Raji (cell line): ENCODE data around the gene AFF3.

Experiments
- POLR2A ChIP-seq: IDR thresholded peaks from 2 replicates; pipeline ENCODE4 v1.6.1; 2011; ENCODE audit warnings: low read depth, low read length, control low read depth; ENCODE audit not compliant: insufficient read depth

The AFF3 gene

DNA sequence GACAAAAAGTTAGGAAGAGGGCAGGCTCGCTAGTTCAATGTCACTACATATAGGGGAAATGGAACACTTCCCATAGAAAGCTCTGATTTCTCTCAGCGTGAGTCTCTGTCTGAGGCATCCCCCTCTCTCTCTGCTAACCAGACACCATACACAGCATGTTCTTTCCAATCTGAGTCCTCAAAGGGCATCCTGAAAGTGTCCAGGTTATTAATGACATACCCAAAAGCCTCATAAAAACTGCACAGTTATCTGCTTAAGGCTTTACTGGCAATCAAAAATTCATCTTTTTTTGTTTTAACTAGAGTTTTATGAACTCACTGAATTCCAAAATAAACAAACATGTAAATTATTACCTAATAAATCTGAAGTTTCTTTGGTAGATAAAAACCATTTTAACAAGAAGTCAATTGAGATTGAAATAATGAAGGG, 137.4 kb downstream of the AFF3 start:
- TF ChIP-seq POLR2A: no peak

DNA sequence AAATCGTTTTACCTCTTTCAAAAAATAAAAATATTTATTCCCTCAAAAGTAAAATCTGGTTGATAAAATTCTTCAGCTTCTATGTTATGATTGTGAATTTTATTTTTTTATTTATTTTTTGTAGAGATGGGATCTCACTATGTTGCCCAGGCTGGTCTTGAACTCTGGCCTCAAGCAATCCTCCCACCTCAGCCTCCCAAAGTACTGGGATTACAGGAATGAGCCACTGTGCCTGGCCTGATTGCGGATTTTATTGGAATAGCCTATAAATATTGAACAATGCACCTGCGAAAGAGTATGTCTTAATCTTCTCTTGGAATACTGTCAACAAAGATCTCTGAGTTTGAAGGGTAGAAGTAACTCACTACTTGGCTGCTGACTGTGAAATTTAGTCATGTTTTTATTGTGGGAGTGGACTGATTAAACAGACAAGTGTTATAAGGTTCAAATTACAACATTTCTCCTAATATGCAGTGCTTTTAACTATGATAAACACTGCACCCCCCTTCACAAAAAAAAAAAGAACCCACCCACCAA, 138.0 kb downstream of the AFF3 start:
- no peak for TF ChIP-seq POLR2A

DNA sequence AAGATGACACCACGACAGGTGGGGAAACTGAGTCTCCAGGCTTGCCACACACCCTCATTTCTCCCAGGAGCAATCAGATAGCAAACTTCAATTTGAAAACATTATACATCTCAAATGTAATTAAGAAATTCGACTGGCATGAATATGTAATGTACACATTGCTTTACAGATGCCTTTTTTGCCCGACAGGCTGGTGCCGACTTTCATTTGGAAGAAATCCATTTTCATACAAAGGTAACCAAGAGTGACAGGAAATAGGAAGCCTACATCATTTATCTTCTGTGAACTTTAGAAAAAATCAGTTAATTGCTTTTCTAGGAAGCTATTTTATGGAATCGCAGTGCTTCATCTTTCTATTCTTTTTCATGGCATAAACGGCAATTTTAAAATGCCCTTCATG, 140.3 kb downstream of the AFF3 start:
- no peak for TF ChIP-seq POLR2A

DNA sequence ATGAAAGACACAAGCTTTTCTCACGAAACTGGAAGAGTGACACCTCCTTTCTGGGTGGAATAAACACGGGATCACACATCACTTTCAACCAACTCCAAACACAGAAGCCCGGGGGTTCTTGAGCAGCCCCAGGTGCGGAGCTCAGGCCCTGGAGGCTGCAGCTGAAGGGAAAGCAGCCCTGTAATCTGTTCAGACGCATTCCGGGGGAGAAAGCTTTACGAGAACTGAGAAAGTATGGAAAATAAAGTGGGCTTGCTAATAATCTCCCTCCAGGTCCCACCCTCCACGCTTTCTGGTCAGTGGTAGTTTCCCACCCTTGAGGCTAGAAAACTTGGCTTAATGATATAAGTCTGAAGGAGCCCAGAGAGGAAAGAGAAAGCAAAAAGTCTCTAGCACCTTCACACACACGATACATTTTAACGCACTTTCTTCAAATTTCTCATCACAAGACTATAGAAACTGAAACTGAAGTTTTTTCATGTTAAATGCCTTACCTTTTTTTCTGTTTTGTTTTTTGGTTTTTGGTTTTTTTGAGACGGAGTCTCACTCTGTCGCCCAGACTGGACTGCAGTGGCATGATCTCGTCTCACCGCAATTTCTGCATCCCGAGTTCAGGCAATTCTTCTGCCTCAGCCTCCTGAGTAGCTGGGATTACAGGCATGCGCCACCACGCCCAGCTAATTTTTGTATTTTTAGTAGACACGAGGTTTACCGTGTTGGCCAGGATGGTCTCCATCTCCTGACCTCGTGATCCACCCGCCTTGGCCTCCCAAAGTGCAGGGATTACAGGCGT, 141.3 kb downstream of the AFF3 start:
- TF ChIP-seq POLR2A: no peak

DNA sequence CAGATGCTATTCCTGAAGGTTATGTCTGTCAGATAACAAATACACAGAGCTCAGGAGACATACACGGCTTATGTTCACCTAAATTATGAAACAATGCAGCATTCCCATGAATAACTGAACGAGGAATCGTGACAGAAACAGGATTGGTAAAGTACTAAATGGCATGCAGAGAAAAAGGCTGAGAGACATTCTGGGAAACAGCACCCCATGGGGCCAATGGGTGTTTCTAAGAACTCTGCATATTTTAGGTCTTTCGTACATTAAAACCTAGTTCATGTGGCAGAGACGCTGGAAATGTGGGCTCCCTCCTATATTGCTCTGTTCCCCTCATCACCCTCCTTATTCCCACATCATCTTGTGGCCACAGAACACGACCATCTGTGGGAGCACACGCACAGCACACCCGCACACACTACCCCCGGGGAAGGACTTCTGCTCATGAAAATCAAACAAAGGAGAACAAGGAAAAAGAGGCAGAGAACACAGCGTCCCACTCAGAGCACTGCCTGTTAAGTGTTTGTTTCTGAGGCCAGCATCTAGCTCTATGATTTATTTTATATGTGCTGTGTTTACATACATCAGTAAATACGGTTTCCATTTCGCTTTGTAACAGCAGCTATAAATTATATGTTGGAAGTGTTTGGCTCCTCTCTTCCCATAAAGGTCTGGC, 143.6 kb downstream of the AFF3 start:
- no peak for TF ChIP-seq POLR2A

DNA sequence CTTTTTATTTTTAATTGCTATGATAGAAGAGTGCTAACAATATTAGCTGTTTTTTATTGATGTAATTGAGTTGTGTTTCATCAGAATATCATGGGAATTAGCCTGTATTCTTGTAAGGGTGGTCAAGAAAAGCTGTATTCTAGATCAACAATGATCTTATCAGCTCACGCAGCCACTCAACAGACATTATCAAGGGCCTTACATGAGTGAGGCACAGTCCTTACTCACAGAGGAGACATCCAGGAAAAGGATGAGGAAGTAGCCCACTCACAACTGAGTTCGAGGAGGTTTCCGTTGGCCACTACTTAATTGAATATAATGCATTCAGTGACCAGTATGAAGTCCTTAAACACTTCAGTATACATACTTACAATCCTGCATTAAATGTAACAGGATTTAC, 152.5 kb downstream of the AFF3 start:
- no peak for TF ChIP-seq POLR2A

DNA sequence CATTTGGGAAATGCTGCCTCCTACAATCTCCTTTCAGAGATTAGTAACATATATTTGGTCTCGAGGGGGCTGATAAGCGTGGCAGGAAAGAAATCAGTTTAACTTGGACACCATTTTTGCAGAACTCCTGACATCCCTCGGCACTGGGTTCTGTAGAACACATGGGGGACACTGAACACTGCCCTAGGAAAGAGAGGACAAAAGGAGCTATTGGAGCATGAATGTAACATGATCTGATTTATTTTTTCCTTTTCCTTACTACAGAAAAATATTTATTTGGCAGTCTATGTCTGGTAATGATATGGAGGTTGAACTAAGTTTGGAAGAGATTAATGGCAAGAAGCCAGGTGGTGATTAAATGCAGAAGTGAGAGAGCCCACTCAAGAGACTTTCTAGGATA, 153.8 kb downstream of the AFF3 start:
- TF ChIP-seq POLR2A: no peak

DNA sequence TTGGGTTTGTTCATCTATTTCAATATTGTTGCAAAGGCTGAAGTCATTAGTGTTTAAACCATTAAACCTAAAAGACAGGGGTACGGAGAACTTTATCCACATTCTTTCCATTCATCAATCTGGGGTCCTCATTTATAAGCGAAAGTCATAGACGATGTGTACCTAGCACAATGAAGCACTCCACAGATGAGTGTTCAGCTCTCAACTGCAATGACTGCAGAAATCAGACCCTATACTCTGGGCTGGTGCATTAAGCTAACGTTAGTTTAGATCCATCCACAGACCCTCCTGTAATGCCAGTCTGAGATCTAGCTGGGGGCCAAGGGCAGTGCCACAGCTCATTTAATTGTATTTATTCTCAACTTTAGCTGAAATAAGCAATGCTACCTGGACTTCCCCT, 155.2 kb downstream of the AFF3 start:
- TF ChIP-seq POLR2A: no peak

DNA sequence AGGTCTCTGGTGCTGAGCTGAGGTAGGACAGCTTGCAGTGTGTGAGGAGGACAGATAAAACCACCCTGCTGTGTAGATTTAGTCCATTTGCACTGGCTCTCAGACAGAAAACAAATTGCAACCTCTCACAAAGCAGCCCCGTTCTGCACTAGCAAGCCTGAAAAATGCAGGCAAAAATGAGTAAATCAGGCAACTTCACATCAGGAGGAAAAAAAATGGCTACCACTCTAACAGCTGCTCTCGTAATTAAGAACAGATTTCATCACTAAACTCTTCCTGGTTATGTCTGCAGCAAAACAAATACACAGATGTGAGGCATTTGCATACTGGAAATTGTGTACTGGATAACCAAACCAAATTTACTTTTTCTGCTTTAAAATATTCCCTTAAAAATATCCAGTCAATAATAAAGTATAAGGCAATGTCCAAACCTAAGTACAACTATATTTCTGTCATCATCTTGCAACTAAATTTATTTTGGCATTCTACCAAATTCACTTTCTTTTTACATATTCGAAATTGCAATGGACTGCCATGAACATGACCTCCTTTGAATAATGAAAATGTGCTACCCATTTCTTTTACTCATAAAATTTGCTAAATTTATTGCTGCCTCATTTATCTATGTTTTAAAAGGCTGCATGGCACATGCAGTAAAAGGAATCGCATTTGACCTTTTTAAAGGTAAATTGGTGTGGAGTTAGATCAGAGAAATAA, 157.4 kb downstream of the AFF3 start:
- TF ChIP-seq POLR2A: no peak

DNA sequence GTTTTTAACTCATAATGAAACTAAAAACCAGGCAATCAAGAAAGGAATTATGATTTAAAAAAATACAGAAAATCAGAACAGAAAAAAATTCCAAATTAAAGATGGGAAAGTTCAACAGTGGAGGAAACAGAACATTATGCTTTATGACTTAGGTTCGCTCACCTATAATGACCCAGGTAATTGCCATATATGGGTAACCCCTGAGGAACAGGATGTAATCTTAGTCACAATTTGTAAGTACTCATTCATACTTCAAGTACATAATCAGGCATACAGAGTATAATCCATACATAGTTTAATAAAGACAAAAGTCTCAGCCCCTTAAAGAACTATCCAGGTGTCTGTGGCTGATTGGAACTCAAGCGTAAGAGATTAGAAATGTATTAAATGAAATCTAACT, 159.6 kb downstream of the AFF3 start:
- TF ChIP-seq POLR2A: no peak

DNA sequence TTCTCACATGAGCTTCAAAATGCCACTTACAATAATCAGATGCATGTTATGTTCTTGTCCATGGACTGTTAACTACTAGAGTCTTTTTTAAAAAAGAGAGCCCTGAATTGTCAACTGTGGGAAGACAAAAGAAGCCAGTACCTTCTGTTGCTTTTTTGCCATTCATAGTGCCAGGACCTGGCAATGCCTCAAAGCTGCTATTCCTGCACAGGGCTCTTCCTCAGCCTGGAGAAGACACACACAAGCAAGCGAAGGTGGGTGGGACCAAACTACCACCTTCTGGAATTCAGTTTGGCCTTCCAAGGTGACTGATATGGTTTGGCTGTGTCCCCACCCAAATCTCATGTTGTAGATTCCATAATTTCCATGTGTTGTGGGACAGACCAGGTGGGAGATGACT, 160.6 kb downstream of the AFF3 start:
- TF ChIP-seq POLR2A: no peak

DNA sequence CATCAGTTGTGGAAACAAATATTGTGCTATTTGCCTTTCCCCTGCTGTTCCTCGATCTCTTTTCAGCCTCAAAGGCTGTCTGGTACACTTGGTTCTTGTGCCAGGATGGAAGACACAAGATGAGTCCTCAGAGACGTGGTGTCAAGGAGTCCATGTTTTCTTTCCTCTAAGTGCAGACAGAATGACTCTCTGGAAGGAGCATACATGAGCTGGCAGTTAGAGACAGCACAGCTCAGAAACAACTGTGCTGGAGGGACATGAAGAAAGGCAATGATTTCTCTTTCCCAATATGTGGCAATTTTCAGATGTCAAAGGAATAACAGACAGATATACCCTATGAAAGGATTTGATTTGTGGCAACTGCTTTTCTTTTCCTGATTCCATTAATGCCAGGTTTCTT, 162.2 kb downstream of the AFF3 start:
- TF ChIP-seq POLR2A: no peak

DNA sequence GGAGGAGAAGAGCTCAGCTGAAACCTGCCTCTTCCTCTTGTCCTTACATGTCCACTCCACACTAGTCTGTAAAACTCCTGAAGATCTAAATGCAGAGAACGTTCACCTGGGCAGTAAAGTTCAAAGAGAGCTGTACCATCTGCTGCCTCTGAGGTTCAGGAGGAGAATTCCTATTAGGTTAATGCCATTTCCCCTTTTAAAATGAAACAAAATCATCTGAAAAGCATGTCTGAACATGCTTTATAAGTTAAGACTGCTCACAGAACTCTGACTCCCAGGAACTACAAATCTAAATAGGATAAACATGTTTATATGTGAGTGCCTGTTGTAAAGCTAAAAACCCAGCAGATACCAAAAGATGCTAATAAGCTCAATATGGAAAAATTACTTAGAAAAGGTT, 164.4 kb downstream of the AFF3 start:
- no peak for TF ChIP-seq POLR2A

DNA sequence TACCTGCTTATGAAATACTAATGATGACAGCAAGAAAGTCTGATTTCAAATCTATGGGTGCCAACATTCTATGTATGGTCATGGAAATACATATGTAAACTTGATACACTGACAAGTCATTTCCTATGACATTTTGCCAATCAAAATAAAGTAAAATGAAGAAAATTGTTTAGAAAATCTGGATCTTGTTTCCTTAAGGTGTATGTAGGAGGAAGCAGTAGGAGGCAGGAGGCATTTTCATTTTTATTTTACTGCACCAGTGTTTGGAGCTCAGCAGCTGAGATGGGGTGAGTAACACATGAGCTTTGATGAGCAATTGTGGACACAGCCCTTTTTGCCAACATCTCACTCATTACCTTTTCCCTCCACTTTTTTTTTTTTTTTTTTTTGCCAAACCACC, 167.0 kb downstream of the AFF3 start:
- no peak for TF ChIP-seq POLR2A

DNA sequence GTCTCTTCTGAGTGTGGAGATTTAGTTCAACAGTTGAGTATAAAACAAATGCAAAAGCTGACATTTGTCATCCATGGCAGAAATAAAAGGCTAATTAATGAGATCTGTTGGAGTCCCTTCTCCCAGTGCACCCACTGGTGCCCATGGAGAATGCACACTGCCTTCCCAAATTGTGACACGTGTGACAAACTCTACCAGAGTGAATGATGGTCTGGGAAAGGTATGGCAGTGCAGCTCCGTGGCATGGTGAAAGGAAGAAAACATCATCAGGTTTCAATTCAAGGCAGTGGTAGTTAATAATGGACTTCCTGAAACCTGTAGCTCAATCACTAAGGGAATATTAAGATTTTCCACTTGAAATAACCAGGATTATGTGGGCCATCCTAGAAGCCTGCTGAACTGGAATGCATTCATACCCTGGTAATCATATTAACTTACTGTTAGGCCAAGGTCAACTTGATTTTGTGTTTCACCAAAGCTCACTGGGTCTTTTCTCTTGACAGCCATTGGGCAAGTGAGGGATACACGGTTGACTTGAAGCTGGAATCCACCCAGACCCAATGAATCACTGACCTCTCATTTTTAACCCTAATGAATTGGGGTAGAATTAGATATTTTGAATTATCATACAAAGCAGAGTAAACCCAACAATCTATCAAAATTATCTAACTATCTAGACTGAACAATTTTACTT, 167.6 kb downstream of the AFF3 start:
- no peak for TF ChIP-seq POLR2A

DNA sequence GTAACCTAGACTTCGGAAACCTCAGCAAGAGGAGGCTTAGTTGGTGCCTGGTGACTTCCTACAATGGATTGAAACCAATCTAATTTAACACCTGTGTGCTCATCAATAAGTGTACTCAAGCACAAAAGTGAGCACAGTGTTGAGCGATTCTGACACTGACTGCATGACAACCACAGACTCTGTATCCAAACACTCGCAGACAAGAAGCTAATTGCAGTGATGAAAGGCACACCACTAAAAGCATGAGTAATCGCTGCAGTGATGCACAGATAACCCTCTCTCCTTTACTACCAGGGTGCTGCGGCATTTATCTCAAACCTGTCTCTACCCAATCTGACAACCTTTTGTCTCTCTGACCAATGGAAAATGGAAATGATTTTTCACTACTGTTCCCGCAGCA, 168.1 kb downstream of the AFF3 start:
- TF ChIP-seq POLR2A: no peak

DNA sequence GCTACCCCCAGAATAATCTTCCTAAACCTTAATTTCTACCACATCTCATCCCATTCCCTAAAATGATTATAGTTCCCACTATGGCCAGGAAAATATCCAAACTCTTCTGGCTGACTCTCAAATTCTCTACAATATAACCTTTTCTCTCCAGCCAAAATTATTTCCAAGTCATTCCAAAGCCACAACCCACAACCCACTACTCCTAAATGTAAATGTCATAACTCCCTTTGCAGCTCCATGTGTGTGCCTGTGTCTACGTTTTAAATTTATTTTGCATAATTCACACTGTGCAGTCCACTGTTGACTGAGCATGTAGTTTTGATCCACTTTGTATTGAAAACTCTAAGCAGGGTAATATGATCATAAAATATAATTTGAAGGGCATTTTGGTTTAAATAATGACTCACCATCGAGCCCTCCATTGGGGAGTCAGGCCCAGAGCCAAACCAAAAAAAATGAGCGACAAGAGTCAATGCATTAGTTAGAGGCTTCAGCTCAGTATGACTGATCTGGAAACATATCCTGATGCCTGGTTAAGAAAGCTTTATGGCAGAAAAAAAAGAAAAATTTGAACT, 171.0 kb downstream of the AFF3 start:
- TF ChIP-seq POLR2A: no peak
